ENCODE results near the gene TELO2.

TELO2 gene

DNA sequence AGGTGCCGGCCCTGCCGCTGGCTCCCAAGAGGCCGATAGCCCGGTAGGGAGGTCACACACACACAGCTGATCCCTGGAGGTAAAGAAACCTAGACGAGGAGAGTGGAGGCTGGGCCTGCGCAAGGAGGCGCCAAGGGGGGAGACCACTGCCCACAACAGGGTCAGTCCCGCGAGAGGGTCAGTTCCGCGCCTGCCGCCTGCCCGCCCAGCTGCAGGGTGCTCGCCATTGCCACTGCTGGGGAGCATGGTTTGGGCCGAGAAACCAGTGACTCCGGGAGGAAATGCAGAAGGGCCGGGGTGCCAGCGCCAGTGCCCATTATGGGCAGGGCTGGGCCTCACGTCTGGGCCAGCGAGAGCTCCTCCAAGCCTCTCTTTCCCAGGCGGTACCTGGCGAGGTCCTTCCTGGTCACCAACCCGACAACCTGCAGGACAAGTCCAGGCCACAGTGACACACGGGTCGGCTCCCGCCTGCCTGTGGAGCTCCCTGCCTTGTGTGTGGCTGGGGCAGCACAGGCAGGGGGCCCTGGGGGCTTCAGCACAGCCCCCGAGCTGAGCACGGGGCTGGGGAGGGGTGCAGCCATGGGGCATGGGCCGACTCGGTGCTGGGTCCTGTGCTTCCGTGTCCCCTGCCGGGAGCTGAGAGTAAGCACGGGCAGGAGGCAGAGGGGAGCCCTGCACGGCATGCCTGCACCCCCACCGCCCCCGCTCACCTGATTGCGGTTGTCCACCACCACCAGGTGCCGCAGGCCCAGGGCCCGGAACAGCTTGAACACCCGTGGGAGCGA is 46.7 kb upstream of the TELO2 start:
- H3K4me3 ChIP-seq (ENCODE audit: low read length), result no peak overlapping the region
- no peak for DNase-seq (ENCODE audit: low read depth)
- TF ChIP-seq, protein P1, sequence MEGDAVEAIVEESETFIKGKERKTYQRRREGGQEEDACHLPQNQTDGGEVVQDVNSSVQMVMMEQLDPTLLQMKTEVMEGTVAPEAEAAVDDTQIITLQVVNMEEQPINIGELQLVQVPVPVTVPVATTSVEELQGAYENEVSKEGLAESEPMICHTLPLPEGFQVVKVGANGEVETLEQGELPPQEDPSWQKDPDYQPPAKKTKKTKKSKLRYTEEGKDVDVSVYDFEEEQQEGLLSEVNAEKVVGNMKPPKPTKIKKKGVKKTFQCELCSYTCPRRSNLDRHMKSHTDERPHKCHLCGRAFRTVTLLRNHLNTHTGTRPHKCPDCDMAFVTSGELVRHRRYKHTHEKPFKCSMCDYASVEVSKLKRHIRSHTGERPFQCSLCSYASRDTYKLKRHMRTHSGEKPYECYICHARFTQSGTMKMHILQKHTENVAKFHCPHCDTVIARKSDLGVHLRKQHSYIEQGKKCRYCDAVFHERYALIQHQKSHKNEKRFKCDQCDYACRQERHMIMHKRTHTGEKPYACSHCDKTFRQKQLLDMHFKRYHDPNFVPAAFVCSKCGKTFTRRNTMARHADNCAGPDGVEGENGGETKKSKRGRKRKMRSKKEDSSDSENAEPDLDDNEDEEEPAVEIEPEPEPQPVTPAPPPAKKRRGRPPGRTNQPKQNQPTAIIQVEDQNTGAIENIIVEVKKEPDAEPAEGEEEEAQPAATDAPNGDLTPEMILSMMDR (conservative IDR thresholded peaks at IDR 0.05; ENCODE audit: low read depth, low read length), result no peak

- TF ChIP-seq, protein P1 (conservative IDR thresholded peaks at IDR 0.05; ENCODE audit: low read depth, low read length), result no peak
- no peak overlapping the region for H3K4me3 ChIP-seq (ENCODE audit: low read length)
- DNase-seq (ENCODE audit: low read depth), result no peak
Observed at GRCh38 chr16:1447965-1448364, 45.2 kb upstream of the TELO2 start.

GRCh38 chr16:1448536-1449116 is 44.5 kb upstream of the TELO2 start:
- H3K4me3 ChIP-seq (ENCODE audit: low read length), result no peak overlapping the region
- TF ChIP-seq, protein P1 (conservative IDR thresholded peaks at IDR 0.05; ENCODE audit: low read depth, low read length), result no peak
- DNase-seq (ENCODE audit: low read depth), result no peak

DNA sequence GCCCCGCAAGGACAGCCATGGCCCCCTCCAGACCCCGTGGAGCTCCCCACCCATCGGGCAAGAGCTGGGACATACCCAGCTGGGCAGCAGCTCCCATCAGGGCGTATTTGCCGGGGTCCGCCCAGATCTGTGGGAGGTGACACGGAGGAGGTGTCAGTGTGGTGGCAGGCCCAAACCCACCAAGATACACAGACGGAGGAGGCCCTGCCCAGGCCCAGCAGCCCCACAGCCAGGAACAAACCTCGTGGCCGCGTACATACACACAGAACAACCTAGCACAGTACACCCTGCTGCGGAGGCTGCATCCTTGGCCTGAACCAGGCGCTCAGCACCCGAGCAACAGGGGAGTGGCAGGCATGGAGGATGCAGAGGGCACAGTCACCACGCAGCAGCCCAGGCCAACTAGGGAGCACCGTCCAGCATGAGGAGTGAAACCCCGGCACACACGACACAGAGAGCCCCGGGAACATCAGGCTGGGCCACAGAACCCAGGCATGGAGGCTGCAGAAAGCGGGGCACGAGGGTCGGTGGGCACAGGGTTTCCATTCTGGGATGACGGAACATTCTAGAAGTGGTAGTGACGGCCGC is 43.9 kb upstream of the TELO2 start:
- no peak overlapping the region for H3K4me3 ChIP-seq (ENCODE audit: low read length)
- no peak for DNase-seq (ENCODE audit: low read depth)
- TF ChIP-seq, protein P1 (conservative IDR thresholded peaks at IDR 0.05; ENCODE audit: low read depth, low read length), result no peak

GRCh38 chr16:1450218-1450617 is 42.9 kb upstream of the TELO2 start:
- no peak for DNase-seq (ENCODE audit: low read depth)
- TF ChIP-seq, protein P1 (conservative IDR thresholded peaks at IDR 0.05; ENCODE audit: low read depth, low read length), result no peak
- H3K4me3 ChIP-seq (ENCODE audit: low read length), result no peak overlapping the region

DNA sequence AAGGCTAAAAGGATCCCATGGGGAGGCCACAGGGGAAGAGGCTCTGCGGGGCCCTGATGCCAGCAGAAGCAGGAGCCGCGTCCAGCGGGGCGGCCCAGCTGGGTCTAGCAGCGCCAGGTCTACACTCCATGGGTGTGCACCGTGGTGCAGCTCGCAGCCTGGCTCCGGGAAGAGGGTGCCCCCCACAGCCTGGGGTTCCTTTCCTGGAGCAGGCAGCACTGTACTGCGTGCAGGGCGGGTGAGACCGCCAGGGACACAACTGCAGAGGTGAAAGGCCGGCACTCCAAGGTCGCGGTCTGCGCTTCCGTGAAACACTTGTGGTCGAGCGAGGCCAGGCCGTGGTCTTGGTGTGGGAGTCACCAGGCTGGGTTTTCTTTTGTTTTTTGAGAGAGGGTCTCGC is 42.3 kb upstream of the TELO2 start:
- no peak for DNase-seq (ENCODE audit: low read depth)
- no peak overlapping the region for H3K4me3 ChIP-seq (ENCODE audit: low read length)
- TF ChIP-seq, protein P1 (conservative IDR thresholded peaks at IDR 0.05; ENCODE audit: low read depth, low read length), result no peak
